HepG2 (cell line): ENCODE data around the gene RBM19. TPM values are rescaled to one million over a fixed set of nuclear protein-coding genes. Genes with fewer than 3 reads are reported as not detected.

Experiments
- ERF ChIP-seq: IDR thresholded peaks from 2 replicates; pipeline ENCODE4 v1.6.1; 2018; ENCODE audit warnings: missing biosample characterization, missing genetic modification reagents
- GABPA ChIP-seq, 2 experiments: IDR thresholded peaks; 2 replicates each; pipeline ENCODE4 v1.6.1; 2011 to 2016; ENCODE audit warnings: low read depth in 2 of 2, low read length in 1 of 2, missing biosample characterization in 1 of 2, missing genetic modification characterization in 1 of 2
- GATA4 ChIP-seq: sonication (generic); IDR thresholded peaks from 2 replicates; pipeline ENCODE4 v1.6.1; 2016; ENCODE audit warnings: antibody characterized with exemption, low read depth, borderline replicate concordance
- HBP1 ChIP-seq: IDR thresholded peaks from 2 replicates; pipeline ENCODE4 v1.6.1; 2016; ENCODE audit warnings: low read depth, control low read depth
- NFKB2 ChIP-seq: sonication (generic); formaldehyde crosslinking; IDR thresholded peaks from 2 replicates; pipeline ENCODE4 v1.4.0; 2020; ENCODE audit warnings: missing genetic modification reagents, borderline replicate concordance
- NFYB ChIP-seq: sonication (generic); formaldehyde crosslinking; IDR thresholded peaks from 2 replicates; pipeline ENCODE4 v1.4.0; 2020; ENCODE audit warnings: missing genetic modification reagents
- PRDM4 ChIP-seq: sonication (generic); formaldehyde crosslinking; IDR thresholded peaks from 2 replicates; pipeline ENCODE4 v1.9.0; 2021; ENCODE audit warnings: missing genetic modification reagents, borderline replicate concordance
- RBM22 ChIP-seq: fragments of 200-400 bp; formaldehyde crosslinking; optimal IDR thresholded peaks from 2 replicates; pipeline ENCODE3; 2017; ENCODE audit warnings: mild to moderate bottlenecking, low read length, moderate library complexity
- SSRP1 ChIP-seq: IDR thresholded peaks from 2 replicates; pipeline ENCODE4 v1.6.1; 2016; ENCODE audit warnings: control low read depth
- TMF1 ChIP-seq: sonication (generic); formaldehyde crosslinking; IDR thresholded peaks from 2 replicates; pipeline ENCODE4 v1.8.1; 2022; ENCODE audit warnings: low read depth, missing genetic modification reagents
- ZMAT3 ChIP-seq: sonication (generic); formaldehyde crosslinking; conservative IDR thresholded peaks from 2 replicates; pipeline ENCODE4 v1.7.0; 2021; ENCODE audit warnings: missing genetic modification reagents
- ZNF230 ChIP-seq: sonication (generic); formaldehyde crosslinking; IDR thresholded peaks from 2 replicates; pipeline ENCODE4 v1.4.0; 2020; ENCODE audit warnings: mild to moderate bottlenecking, missing genetic modification reagents
- ZNF318 ChIP-seq: sonication (generic); formaldehyde crosslinking; IDR thresholded peaks from 2 replicates; pipeline ENCODE4 v1.4.0; 2020; ENCODE audit warnings: mild to moderate bottlenecking, missing genetic modification reagents
- ZNF580 ChIP-seq: IDR thresholded peaks from 2 replicates; pipeline ENCODE4 v1.6.1; 2016; ENCODE audit warnings: low read depth, borderline replicate concordance
- ZNF766 ChIP-seq: sonication (generic); formaldehyde crosslinking; IDR thresholded peaks from 2 replicates; pipeline ENCODE4 v1.5.0; 2020; ENCODE audit warnings: missing genetic modification reagents, borderline replicate concordance
- polyA plus RNA-seq, 8 experiments: library from polyadenylated mRNA; depleted of rRNA in 3 of 8; stranded (reverse) in 7 of 8; unstranded in 1 of 8; fragments of >200 nt; fragmentation: Illumina TruSeq in 4 of 8; extraction: Trizol in 4 of 8; gene quantifications; 2 replicates each; pipeline versions ENCODE4 v1.2.1 to v1.2.3, GENCODE V29; 2011 to 2016; ENCODE audit warnings: low read depth in 4 of 8, missing spikeins in 1 of 8, mixed read lengths in 1 of 8; ENCODE audit not compliant: insufficient read depth in 1 of 8
- total RNA-seq, 5 experiments: library from RNA; depleted of rRNA; stranded (reverse); fragments of >200 nt; fragmentation: Illumina TruSeq; extraction: Trizol; gene quantifications; 2 replicates each; pipeline ENCODE4 v1.2.3, GENCODE V29; 2016; ENCODE audit warnings: low read depth in 1 of 5

Gene RBM19
- total and polyA plus RNA-seq, 2 of the 13 experiments (the other 11 are each of a cell fraction or from before 2014, with no cell fraction given), result 19.3 to 32.2 TPM

GRCh38 chr12:113965951-113966797, at the start of gene RBM19 (continued):
- 0 out of 2 replicates have a peak, but pooled peaks have one; percentile 87 for TF ChIP-seq HBP1 (CRISPR knock-in tag)
- no peak for TF ChIP-seq ZNF318
- no peak for TF ChIP-seq ZNF766 (CRISPR knock-in tag)
- no peak for TF ChIP-seq TMF1 (CRISPR knock-in tag)
- peak; percentile 53 for TF ChIP-seq GABPA (IDR thresholded peaks at IDR 0.05; ENCODE audit: low read depth, low read length)
- TF ChIP-seq GABPA (CRISPR knock-in tag; IDR thresholded peaks at IDR 0.05; ENCODE audit: low read depth), result peak; percentile 90
- TF ChIP-seq RBM22, result no peak
- no peak for TF ChIP-seq GATA4
- TF ChIP-seq SSRP1, result no peak
- no peak for TF ChIP-seq NFYB
- no peak for TF ChIP-seq PRDM4 (CRISPR knock-in tag)
- TF ChIP-seq ZNF580 (CRISPR knock-in tag), result no peak; the same call in 1 of the 2 replicates
- peak; percentile 21; the same call in 1 of the 2 replicates for TF ChIP-seq ERF (CRISPR knock-in tag)
- TF ChIP-seq NFKB2, result peak; percentile 33; the same call in 1 of the 2 replicates
- TF ChIP-seq ZMAT3, result 0 out of 2 replicates have a peak, but pooled peaks have one; percentile 18
- TF ChIP-seq ZNF230 (CRISPR knock-in tag), result 0 out of 2 replicates have a peak, but pooled peaks have one; percentile 64
